ENCODE results near the gene LSR.

LSR gene

GRCh38 chr19:35288331-35288730, 39.5 kb downstream of the LSR start:
- DNase-seq = no peak

- no peak for DNase-seq
Measured at GRCh38 chr19:35288906-35289305, 40.1 kb downstream of the LSR start.

GRCh38 chr19:35290381-35291127, 41.8 kb downstream of the LSR start:
- DNase-seq = no peak

GRCh38 chr19:35291259-35291658, 42.5 kb downstream of the LSR start:
- no peak for DNase-seq

- no peak for DNase-seq
Measured at GRCh38 chr19:35291916-35292315, 43.1 kb downstream of the LSR start, which contains the start of gene MAG. Gene MAG, plus strand, starts transcription at chr19:35292161. Its CDS starts 3,248 bp downstream, at chr19:35295409.

GRCh38 chr19:35292421-35293362, 43.9 kb downstream of the LSR start:
- no peak for DNase-seq

- DNase-seq = no peak
Measured at GRCh38 chr19:35293363-35293739, 44.5 kb downstream of the LSR start.

- no peak for DNase-seq
Measured at GRCh38 chr19:35293808-35294207, 45.0 kb downstream of the LSR start.

- no peak for DNase-seq
Measured at GRCh38 chr19:35294328-35294727, 45.5 kb downstream of the LSR start.

- DNase-seq = no peak
Measured at GRCh38 chr19:35294859-35295791, 46.3 kb downstream of the LSR start.

- DNase-seq = peak; percentile 17
Measured at GRCh38 chr19:35295792-35296462, 47.1 kb downstream of the LSR start.

- no peak for DNase-seq
Measured at GRCh38 chr19:35296644-35297514, 48.1 kb downstream of the LSR start.

- no peak for DNase-seq
Measured at GRCh38 chr19:35297515-35297848, 48.7 kb downstream of the LSR start.

- no peak for DNase-seq
Measured at GRCh38 chr19:35297922-35298321, 49.1 kb downstream of the LSR start.

- DNase-seq = no peak
Measured at GRCh38 chr19:35298561-35298972, 49.8 kb downstream of the LSR start.

- no peak for DNase-seq
Measured at GRCh38 chr19:35299523-35300338, 50.9 kb downstream of the LSR start.

GRCh38 chr19:35300339-35300649, 51.5 kb downstream of the LSR start:
- DNase-seq = no peak

- no peak for DNase-seq
Measured at GRCh38 chr19:35301961-35302360, 53.2 kb downstream of the LSR start.

GRCh38 chr19:35302446-35302845, 53.6 kb downstream of the LSR start:
- no peak for DNase-seq

GRCh38 chr19:35303357-35303915, 54.6 kb downstream of the LSR start:
- DNase-seq = no peak

Data from effector CD4-positive, alpha-beta T cell (primary cell).